ENCODE measurements around the gene GNG2. TPM values are rescaled to one million over a fixed set of nuclear protein-coding genes. Genes with fewer than 3 reads are reported as not detected.

The GNG2 gene
- total and polyA plus RNA-seq, 9 of the 15 experiments (the other 6 are each of a cell fraction or from before 2014, with no cell fraction given): 0.18 TPM; not detected in 8

- TF ChIP-seq RBBP5 (IDR thresholded peaks at IDR 0.05; ENCODE audit: borderline replicate concordance, insufficient read depth, low read length, poor library complexity, severe bottlenecking): peak; percentile 90
- TF ChIP-seq PTTG1 (tag; IDR thresholded peaks at IDR 0.05; ENCODE audit: low read depth): no peak
- peak; percentile 94 for TF ChIP-seq C11orf30 (IDR thresholded peaks at IDR 0.05; ENCODE audit: low read depth)
- peak; percentile 86 for TF ChIP-seq ZBTB12 (CRISPR knock-in tag; IDR thresholded peaks at IDR 0.05)
- TF ChIP-seq BRD4 (IDR thresholded peaks at IDR 0.05): no peak
- TF ChIP-seq MCM3 (IDR thresholded peaks at IDR 0.05): no peak
- no peak for TF ChIP-seq ZNF41 (CRISPR knock-in tag; conservative IDR thresholded peaks at IDR 0.05)
- no peak for TF ChIP-seq WHSC1 (IDR thresholded peaks at IDR 0.05; ENCODE audit: low read length)
- no peak for TF ChIP-seq NR4A1 (CRISPR knock-in tag; IDR thresholded peaks at IDR 0.05)
- TF ChIP-seq NR4A1 (tag; IDR thresholded peaks at IDR 0.05): no peak
- no peak for TF ChIP-seq RBM22 (IDR thresholded peaks at IDR 0.05; ENCODE audit: low read depth, low read length, poor library complexity, severe bottlenecking)
- TF ChIP-seq ELF1 (tag; IDR thresholded peaks at IDR 0.05): peak; percentile 87
- no peak for TF ChIP-seq NCOA2 (IDR thresholded peaks at IDR 0.05; ENCODE audit: partially characterized antibody in 2 of 2)
- TF ChIP-seq ATF7 (IDR thresholded peaks at IDR 0.05): peak; percentile 69
- TF ChIP-seq E2F5 (CRISPR knock-in tag; IDR thresholded peaks at IDR 0.05): no peak
- no peak for TF ChIP-seq BRD9 (IDR thresholded peaks at IDR 0.05; ENCODE audit: low read depth, partially characterized antibody)
- TF ChIP-seq ZSCAN32 (CRISPR knock-in tag; IDR thresholded peaks at IDR 0.05): no peak
- TF ChIP-seq PKNOX1 (IDR thresholded peaks at IDR 0.05): peak; percentile 98
- no peak for TF ChIP-seq TCFL5 (CRISPR knock-in tag; conservative IDR thresholded peaks at IDR 0.05)
- TF ChIP-seq ZNF75A (CRISPR knock-in tag; IDR thresholded peaks at IDR 0.05): no peak
- peak; percentile 75 for TF ChIP-seq NFYB (IDR thresholded peaks at IDR 0.05; ENCODE audit: extremely low read depth, insufficient read length)
- no peak for TF ChIP-seq ZNF324 (CRISPR knock-in tag; IDR thresholded peaks at IDR 0.05)
- TF ChIP-seq RBM39 (optimal IDR thresholded peaks at IDR 0.05; ENCODE audit: low read depth, low read length): no peak
- TF ChIP-seq CEBPB (tag; IDR thresholded peaks at IDR 0.05): no peak
- TF ChIP-seq DLX4 (CRISPR knock-in tag; IDR thresholded peaks at IDR 0.05): no peak
Measured at GRCh38 chr14:51989293-51990234, 129.2 kb downstream of the GNG2 start, which contains the start of gene RTRAF (continued).
